ENCODE measurements around the gene PKIG. TPM values are rescaled to one million over a fixed set of nuclear protein-coding genes. Genes with fewer than 3 reads are reported as not detected.

The PKIG gene
- total RNA-seq, 1 experiment from 2014 or later: 27.0 TPM

- Mint-ChIP-seq H3K27ac (peak overlapping the region in 1 of 3 experiments; percentile 23; a peak in 2 of 7 replicates), H3K27me3 (ENCODE audit: low read depth) (no peaks in the 10 kb centered on the region), H3K36me3 (ENCODE audit: insufficient read depth in 1 of 3, low read depth in 3 of 3) (no peaks in the 10 kb centered on the region), H3K4me1 (peaks cover 35 to 41% of the 10 kb centered on the region in 2 experiments), H3K4me3 (no peak overlapping the region), H3K9me3 (no peaks in the 10 kb centered on the region)
- no peaks in the 10 kb centered on the region for H3K23me2 ChIP-seq (ENCODE audit: insufficient read length, low read depth, low read length, poor library complexity, severe bottlenecking)
- no peak overlapping the region for H3K9ac ChIP-seq (ENCODE audit: extremely low read depth, insufficient read length, low read length)
- no peaks in the 10 kb centered on the region for H3K79me1 ChIP-seq (ENCODE audit: insufficient read depth, low read depth, low read length, poor library complexity, severe bottlenecking)
- no peak for TF ChIP-seq CTCF (conservative IDR thresholded peaks at IDR 0.05)
- no peak overlapping the region for H2AFZ ChIP-seq (ENCODE audit: low read length)
- H3K23ac ChIP-seq (ENCODE audit: insufficient read length, low read depth, low read length): no peak overlapping the region
- no peak overlapping the region for H2BK5ac ChIP-seq (ENCODE audit: insufficient read length, low read length)
- WGBS (ENCODE audit: extremely low coverage, insufficient read length, low lambda C conversion rate): no CpG with 5 or more reads among the region's 4 CpGs
- H3K56ac ChIP-seq (ENCODE audit: insufficient read length, low read depth, low read length): no peak overlapping the region
- no peak overlapping the region for H4K8ac ChIP-seq (replicated peaks; ENCODE audit: insufficient read length, low read depth, low read length)
- no peak overlapping the region for H2BK12ac ChIP-seq (ENCODE audit: insufficient read length, low read depth, low read length)
- H3K27me3 ChIP-seq (ENCODE audit: insufficient read depth, low read length): no peaks in the 10 kb centered on the region
- H3K27ac ChIP-seq (ENCODE audit: insufficient read length, low read depth, low read length): no peak overlapping the region
- H3K4me1 ChIP-seq (ENCODE audit: insufficient read depth, low read length): peaks cover 8% of the 10 kb centered on the region; the same call in 1 of the 2 replicates
- H2AK5ac ChIP-seq (ENCODE audit: insufficient read length, low read length): no peak overlapping the region
- no peak overlapping the region for H3T11ph ChIP-seq (ENCODE audit: low read length)
- no peak overlapping the region for H4K5ac ChIP-seq (ENCODE audit: insufficient read length, low read depth, low read length)
- no peaks in the 10 kb centered on the region for H3K9me3 ChIP-seq (ENCODE audit: control insufficient read depth, low read depth, low read length)
- no peak overlapping the region for H3K14ac ChIP-seq (ENCODE audit: insufficient read depth, low read length)
- no peak overlapping the region for H2BK15ac ChIP-seq (ENCODE audit: low read depth, low read length)
- H2BK20ac ChIP-seq (ENCODE audit: low read depth, low read length, poor library complexity, severe bottlenecking): no peak overlapping the region
- H4K20me1 ChIP-seq (ENCODE audit: control insufficient read depth, insufficient read depth, insufficient read length): no peaks in the 10 kb centered on the region
- no peak overlapping the region for H3K4ac ChIP-seq (ENCODE audit: low read depth, low read length)
- DNase-seq: no peak
- H3K18ac ChIP-seq (ENCODE audit: insufficient read length, low read depth, low read length): no peak overlapping the region
- no peaks in the 10 kb centered on the region for H3K79me2 ChIP-seq (ENCODE audit: insufficient read depth, low read length)
- no peak overlapping the region for H2BK120ac ChIP-seq (ENCODE audit: low read depth, low read length, poor library complexity, severe bottlenecking)
- no peak overlapping the region for H4K91ac ChIP-seq (ENCODE audit: insufficient read length, low read depth, low read length)
- no peak overlapping the region for H3K4me2 ChIP-seq (ENCODE audit: insufficient read depth, insufficient read length, low read length)
Observed at GRCh38 chr20:44597930-44598329, 15.6 kb downstream of the PKIG start.
